Measurements from ENCODE around the gene ANKRD34C. TPM values are rescaled to one million over a fixed set of nuclear protein-coding genes. Genes with fewer than 3 reads are reported as not detected.

Gene ANKRD34C
- total RNA-seq (2021; fragmentation: NEBNext Ultra II Directional; extraction: Animal tissue kit (Norgen Biotek cat#: 25700)): not detected
- long read RNA-seq: 0 reads

DNA sequence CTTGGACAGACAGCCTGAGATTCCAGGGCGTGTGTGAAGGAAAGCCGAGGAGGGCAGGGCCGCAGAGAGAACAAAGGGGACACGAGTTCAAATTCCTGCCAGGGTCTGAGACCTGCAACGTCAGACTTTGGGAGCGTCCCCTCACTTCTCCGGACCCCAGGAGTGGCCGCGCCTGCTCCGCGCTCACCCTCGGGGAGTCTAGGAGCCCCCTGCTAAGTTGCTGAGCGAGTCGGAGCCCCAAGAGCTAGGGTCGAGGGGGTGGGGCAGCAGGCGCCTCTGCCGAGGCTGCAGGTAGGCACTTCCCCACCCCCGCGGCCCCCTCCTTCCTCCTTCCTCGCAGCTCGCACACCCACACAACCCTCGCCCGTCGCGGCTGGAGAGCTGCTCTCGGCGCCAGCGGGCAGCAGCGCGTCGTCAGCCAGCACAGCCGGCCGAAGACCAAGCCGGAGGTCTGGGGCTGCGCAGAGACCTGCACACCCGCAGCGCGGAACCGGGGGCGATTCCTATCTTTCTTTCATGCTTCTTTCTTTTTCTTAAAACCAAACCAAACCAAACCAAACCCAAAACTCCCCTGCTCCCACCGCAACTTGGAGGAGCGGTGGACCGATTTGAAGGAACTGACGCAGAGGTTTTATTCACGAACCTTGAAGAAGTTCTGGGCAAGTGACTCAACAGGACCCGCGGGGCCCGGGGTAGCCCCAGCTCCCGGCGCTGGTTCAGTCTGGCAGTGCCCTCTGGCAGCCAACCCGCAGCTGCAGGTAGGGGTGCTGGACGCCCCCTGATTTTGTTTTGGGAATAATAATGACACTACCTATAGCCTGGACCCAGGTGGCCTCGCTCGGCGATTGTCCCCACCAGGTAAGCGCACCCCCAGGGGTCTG, at the start of gene ANKRD34C:
ANKRD34C (plus strand) TSS at position 352 of the 881 bp plus-strand sequence. CDS start 10,563 bp downstream, outside the sequence.
- Mint-ChIP-seq H3K27me3 (ENCODE audit: insufficient read depth) (peaks cover 22% of the 10 kb centered on the region), H3K27ac (no peak within 1 kb of the TSS), H3K9me3 (no peaks in the 10 kb centered on the region), H3K36me3 (ENCODE audit: low read depth) (no peaks in the 10 kb centered on the region), H3K4me3 (no peak within 1 kb of the TSS), H3K4me1 (ENCODE audit: low read depth) (no peaks in the 10 kb centered on the region)
- no peak for DNase-seq
- TF ChIP-seq, protein P1, sequence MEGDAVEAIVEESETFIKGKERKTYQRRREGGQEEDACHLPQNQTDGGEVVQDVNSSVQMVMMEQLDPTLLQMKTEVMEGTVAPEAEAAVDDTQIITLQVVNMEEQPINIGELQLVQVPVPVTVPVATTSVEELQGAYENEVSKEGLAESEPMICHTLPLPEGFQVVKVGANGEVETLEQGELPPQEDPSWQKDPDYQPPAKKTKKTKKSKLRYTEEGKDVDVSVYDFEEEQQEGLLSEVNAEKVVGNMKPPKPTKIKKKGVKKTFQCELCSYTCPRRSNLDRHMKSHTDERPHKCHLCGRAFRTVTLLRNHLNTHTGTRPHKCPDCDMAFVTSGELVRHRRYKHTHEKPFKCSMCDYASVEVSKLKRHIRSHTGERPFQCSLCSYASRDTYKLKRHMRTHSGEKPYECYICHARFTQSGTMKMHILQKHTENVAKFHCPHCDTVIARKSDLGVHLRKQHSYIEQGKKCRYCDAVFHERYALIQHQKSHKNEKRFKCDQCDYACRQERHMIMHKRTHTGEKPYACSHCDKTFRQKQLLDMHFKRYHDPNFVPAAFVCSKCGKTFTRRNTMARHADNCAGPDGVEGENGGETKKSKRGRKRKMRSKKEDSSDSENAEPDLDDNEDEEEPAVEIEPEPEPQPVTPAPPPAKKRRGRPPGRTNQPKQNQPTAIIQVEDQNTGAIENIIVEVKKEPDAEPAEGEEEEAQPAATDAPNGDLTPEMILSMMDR (IDR thresholded peaks at IDR 0.05): no peak

DNA sequence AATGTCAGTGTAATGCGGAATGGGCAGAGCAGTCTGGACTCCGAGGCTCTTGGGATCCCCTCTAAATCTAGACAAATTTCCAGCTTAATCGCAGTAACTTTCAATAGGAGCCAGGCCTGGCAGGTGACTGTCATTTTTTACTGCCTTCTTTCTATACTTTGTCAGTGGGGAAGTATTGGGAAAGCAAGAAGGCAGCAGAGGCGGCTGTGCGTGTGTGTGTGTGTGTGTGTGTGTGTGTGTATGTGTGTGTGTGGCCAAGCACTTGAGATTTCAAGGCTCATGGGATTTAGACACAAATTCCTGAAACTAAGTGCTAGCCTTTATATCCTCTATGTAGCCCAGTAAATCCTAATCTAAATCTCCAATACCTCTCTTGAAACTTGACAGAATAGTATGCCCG, 49.3 kb upstream of the ANKRD34C start:
- TF ChIP-seq, protein P1 (IDR thresholded peaks at IDR 0.05): no peak
- peaks cover 7% of the 10 kb centered on the region; the same call in 1 of the 2 replicates for H3K27me3 Mint-ChIP-seq (ENCODE audit: insufficient read depth)
- peaks cover 14% of the 10 kb centered on the region; the same call in 1 of the 2 replicates for H3K9me3 Mint-ChIP-seq
- no peaks in the 10 kb centered on the region for H3K36me3 Mint-ChIP-seq (ENCODE audit: low read depth)
- DNase-seq: no peak
- H3K4me1 Mint-ChIP-seq (ENCODE audit: low read depth): no peaks in the 10 kb centered on the region
- H3K4me3 Mint-ChIP-seq: no peak overlapping the region
- no peak overlapping the region for H3K27ac Mint-ChIP-seq

DNA sequence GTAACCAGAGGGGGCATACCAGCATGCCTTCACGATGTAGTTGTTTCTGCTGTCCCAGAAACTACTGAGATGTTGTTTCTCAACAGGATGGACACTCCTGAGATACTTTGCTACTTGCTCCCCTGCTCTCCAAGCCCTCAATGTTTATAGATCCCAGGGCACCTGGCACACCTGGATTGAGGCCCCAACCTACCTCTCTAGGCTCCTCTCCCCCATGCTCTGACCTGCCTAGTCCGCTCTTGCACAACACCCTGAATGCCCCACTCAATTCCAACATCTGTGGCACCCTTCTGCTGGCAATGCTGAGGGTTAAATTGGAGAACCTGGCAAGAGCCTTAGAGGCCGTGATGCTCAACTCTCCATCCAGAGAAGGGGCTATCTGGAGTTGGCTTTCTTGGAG, 42.5 kb upstream of the ANKRD34C start:
- Mint-ChIP-seq H3K27me3 (ENCODE audit: insufficient read depth) (peaks cover 18% of the 10 kb centered on the region), H3K36me3 (ENCODE audit: low read depth) (no peaks in the 10 kb centered on the region), H3K27ac (no peak overlapping the region), H3K4me1 (ENCODE audit: low read depth) (no peaks in the 10 kb centered on the region), H3K4me3 (no peak overlapping the region), H3K9me3 (peaks cover 7% of the 10 kb centered on the region; the same call in 1 of the 2 replicates)
- DNase-seq: no peak
- TF ChIP-seq, protein P1 (IDR thresholded peaks at IDR 0.05): no peak

DNA sequence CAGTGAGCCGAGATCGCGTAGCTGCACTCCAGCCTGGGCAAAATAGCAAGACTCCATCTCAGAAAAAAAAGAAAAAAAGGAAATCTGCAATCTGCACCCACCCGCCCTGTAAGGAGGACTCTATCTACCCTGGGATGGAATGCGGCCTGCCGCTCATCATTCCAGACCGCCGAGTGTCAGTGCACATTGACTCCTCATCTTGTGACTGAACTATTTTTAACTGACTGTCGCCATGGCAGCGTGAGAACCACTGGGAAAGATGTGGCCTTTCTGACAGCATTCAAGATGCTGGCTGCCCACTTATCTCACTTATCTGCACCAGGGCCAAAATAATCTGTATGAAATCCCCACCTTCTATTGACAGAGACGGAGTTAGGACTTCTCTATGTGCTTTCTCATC, 38.8 kb upstream of the ANKRD34C start:
- Mint-ChIP-seq H3K9me3 (peaks cover 11% of the 10 kb centered on the region), H3K27me3 (ENCODE audit: insufficient read depth) (peaks cover 15% of the 10 kb centered on the region), H3K4me3 (no peak overlapping the region), H3K27ac (no peak overlapping the region), H3K36me3 (ENCODE audit: low read depth) (no peaks in the 10 kb centered on the region), H3K4me1 (ENCODE audit: low read depth) (no peaks in the 10 kb centered on the region)
- TF ChIP-seq, protein P1 (IDR thresholded peaks at IDR 0.05): no peak
- no peak for DNase-seq

DNA sequence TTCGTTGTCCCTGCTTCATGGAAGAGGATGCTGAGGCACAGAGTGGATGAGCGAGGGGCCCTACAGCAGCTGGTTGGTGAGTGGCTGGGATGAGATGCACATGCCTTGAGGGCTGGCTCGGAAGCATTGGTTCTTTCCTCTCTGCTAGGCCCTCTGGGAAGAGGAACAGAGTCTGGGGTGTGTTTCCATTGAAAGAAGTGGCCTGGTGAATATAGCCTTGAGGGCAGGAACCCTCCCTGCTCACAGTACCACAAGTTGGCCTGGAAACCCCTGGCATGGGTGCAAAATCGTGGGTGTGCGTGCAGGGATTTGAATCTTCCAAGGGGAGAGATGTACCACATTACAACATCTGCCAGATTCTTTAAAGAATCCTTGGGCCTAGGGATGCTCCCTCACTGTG, 37.6 kb upstream of the ANKRD34C start:
- Mint-ChIP-seq H3K9me3 (peaks cover 11% of the 10 kb centered on the region), H3K4me1 (ENCODE audit: low read depth) (no peaks in the 10 kb centered on the region), H3K4me3 (no peak overlapping the region), H3K27me3 (ENCODE audit: insufficient read depth) (peaks cover 15% of the 10 kb centered on the region), H3K27ac (no peak overlapping the region), H3K36me3 (ENCODE audit: low read depth) (no peaks in the 10 kb centered on the region)
- TF ChIP-seq, protein P1 (IDR thresholded peaks at IDR 0.05): no peak
- no peak for DNase-seq
